Measurements from ENCODE around the gene PAK6.

PAK6 gene

GRCh38 chr15:40238532-40239403, at the start of gene PAK6:
TSS of gene PAK6 (plus strand) at chr15:40239063. CDS start at chr15:40264786, 25,723 bp downstream.
- DNase-seq (ENCODE audit: low spot score) = peak; percentile 77

GRCh38 chr15:40190591-40190990, 48.3 kb upstream of the PAK6 start:
- no peak for DNase-seq (ENCODE audit: low spot score)

GRCh38 chr15:40192942-40193341, 45.9 kb upstream of the PAK6 start:
- no peak for DNase-seq (ENCODE audit: low spot score)

GRCh38 chr15:40197434-40197833, 41.4 kb upstream of the PAK6 start:
- no peak for DNase-seq (ENCODE audit: low spot score)

- no peak for DNase-seq (ENCODE audit: low spot score)
These were observed 40.3 kb upstream of the PAK6 start for GRCh38 chr15:40198355-40199085.

GRCh38 chr15:40204100-40204499, 34.8 kb upstream of the PAK6 start:
- DNase-seq (ENCODE audit: low spot score) = no peak

- peak; percentile 52 for DNase-seq (ENCODE audit: low spot score)
These were observed 21.6 kb upstream of the PAK6 start for GRCh38 chr15:40217166-40217824.

- no peak for DNase-seq (ENCODE audit: low spot score)
These were observed 19.1 kb upstream of the PAK6 start for GRCh38 chr15:40219801-40220200.

- DNase-seq (ENCODE audit: low spot score) = no peak
These were observed 16.7 kb upstream of the PAK6 start for GRCh38 chr15:40222131-40222530.

GRCh38 chr15:40226736-40227135, 12.1 kb upstream of the PAK6 start:
- no peak for DNase-seq (ENCODE audit: low spot score)

GRCh38 chr15:40229316-40229715, 9.5 kb upstream of the PAK6 start:
- DNase-seq (ENCODE audit: low spot score) = no peak

- DNase-seq (ENCODE audit: low spot score) = no peak
These were observed 8.9 kb upstream of the PAK6 start for GRCh38 chr15:40229956-40230355.

- DNase-seq (ENCODE audit: low spot score) = no peak
These were observed 6.2 kb upstream of the PAK6 start for GRCh38 chr15:40232625-40233070.

GRCh38 chr15:40233727-40234577, 4.9 kb upstream of the PAK6 start:
- no peak for DNase-seq (ENCODE audit: low spot score)

GRCh38 chr15:40234783-40235182, 4.1 kb upstream of the PAK6 start:
- DNase-seq (ENCODE audit: low spot score) = no peak

GRCh38 chr15:40235201-40235885, 3.5 kb upstream of the PAK6 start:
- peak; percentile 39 for DNase-seq (ENCODE audit: low spot score)

GRCh38 chr15:40239404-40239692, 485 bp downstream of the PAK6 start:
- DNase-seq (ENCODE audit: low spot score) = no peak

- DNase-seq (ENCODE audit: low spot score) = peak; percentile 54
These were observed 1.1 kb downstream of the PAK6 start for GRCh38 chr15:40239693-40240618.

- peak; percentile 43 for DNase-seq (ENCODE audit: low spot score)
These were observed 1.9 kb downstream of the PAK6 start for GRCh38 chr15:40240619-40241221.

Measured in ecto neural progenitor cell (in vitro differentiated cells).